H9 (cell line): ENCODE measurements around the gene DPY19L3. TPM values are rescaled to one million over a fixed set of nuclear protein-coding genes. Genes with fewer than 3 reads are reported as not detected.

Source experiments
- DNase-seq: peaks from one replicate; pipeline ENCODE4 v3.0.0-alpha.2; 2017
- H2AFZ ChIP-seq: one replicate; pipeline ENCODE4 v1.6.1; 2013; ENCODE audit warnings: mild to moderate bottlenecking, low read length, control low read depth, moderate library complexity
- H2AK5ac ChIP-seq: 2 replicates; pipeline ENCODE4 v1.6.1; 2013; ENCODE audit warnings: low read length, control low read depth, mixed read lengths; ENCODE audit not compliant: insufficient read length
- H2BK120ac ChIP-seq: one replicate; pipeline ENCODE4 v1.6.1; 2013; ENCODE audit warnings: low read depth, mild to moderate bottlenecking, low read length, control low read depth, inconsistent platforms; ENCODE audit not compliant: poor library complexity, severe bottlenecking
- H2BK12ac ChIP-seq: 2 replicates; pipeline ENCODE4 v1.6.1; 2013; ENCODE audit warnings: low read length, control low read depth, mixed read lengths, low read depth; ENCODE audit not compliant: insufficient read length
- H2BK15ac ChIP-seq: 2 replicates; pipeline ENCODE4 v1.6.1; 2013; ENCODE audit warnings: low read depth, low read length, control low read depth
- H2BK20ac ChIP-seq: one replicate; pipeline ENCODE4 v1.6.1; 2013; ENCODE audit warnings: low read depth, mild to moderate bottlenecking, low read length, control low read depth, inconsistent platforms; ENCODE audit not compliant: poor library complexity, severe bottlenecking
- H2BK5ac ChIP-seq: 2 replicates; pipeline ENCODE4 v1.6.1; 2013; ENCODE audit warnings: low read length, control low read depth, mixed read lengths; ENCODE audit not compliant: insufficient read length
- H3K14ac ChIP-seq: 2 replicates; pipeline ENCODE4 v1.6.1; 2013; ENCODE audit warnings: low read length, control low read depth; ENCODE audit not compliant: insufficient read depth
- H3K18ac ChIP-seq: 2 replicates; pipeline ENCODE4 v1.6.1; 2013; ENCODE audit warnings: low read depth, mild to moderate bottlenecking, mixed read lengths, low read length, control low read depth; ENCODE audit not compliant: insufficient read length
- H3K23ac ChIP-seq: 2 replicates; pipeline ENCODE4 v1.6.1; 2013; ENCODE audit warnings: low read length, control low read depth, mixed read lengths, low read depth; ENCODE audit not compliant: insufficient read length
- H3K23me2 ChIP-seq: 2 replicates; pipeline ENCODE4 v1.6.1; 2013; ENCODE audit warnings: low read depth, mild to moderate bottlenecking, mixed read lengths, low read length, control low read depth; ENCODE audit not compliant: insufficient read length, poor library complexity, severe bottlenecking
- H3K27ac ChIP-seq: 2 replicates; pipeline ENCODE4 v1.5.1; 2013; ENCODE audit warnings: low read length, control low read depth, mixed read lengths, low read depth; ENCODE audit not compliant: insufficient read length
- H3K27me3 ChIP-seq: 2 replicates; pipeline ENCODE4 v1.6.1; 2013; ENCODE audit warnings: low read length, control low read depth, inconsistent platforms; ENCODE audit not compliant: insufficient read depth
- H3K4ac ChIP-seq: 2 replicates; pipeline ENCODE4 v1.6.1; 2013; ENCODE audit warnings: low read depth, mild to moderate bottlenecking, control low read depth, inconsistent platforms, low read length, moderate library complexity
- H3K4me1 ChIP-seq: 2 replicates; pipeline ENCODE4 v1.6.1; 2013; ENCODE audit warnings: low read length, control low read depth, inconsistent platforms; ENCODE audit not compliant: insufficient read depth
- H3K4me2 ChIP-seq: 2 replicates; pipeline ENCODE4 v1.6.1; 2013; ENCODE audit warnings: low read length, control low read depth, mixed read lengths; ENCODE audit not compliant: insufficient read length, insufficient read depth
- H3K56ac ChIP-seq: 2 replicates; pipeline ENCODE4 v1.6.1; 2013; ENCODE audit warnings: low read depth, mild to moderate bottlenecking, mixed read lengths, low read length, control low read depth; ENCODE audit not compliant: insufficient read length
- H3K79me1 ChIP-seq: 2 replicates; pipeline ENCODE4 v1.6.1; 2013; ENCODE audit warnings: low read depth, mild to moderate bottlenecking, moderate library complexity, low read length, control low read depth, inconsistent platforms; ENCODE audit not compliant: insufficient read depth, poor library complexity, severe bottlenecking
- H3K79me2 ChIP-seq: 2 replicates; pipeline ENCODE4 v1.6.1; 2013; ENCODE audit warnings: low read length, control low read depth, inconsistent platforms; ENCODE audit not compliant: insufficient read depth
- H3K9ac ChIP-seq: 2 replicates; pipeline ENCODE4 v1.6.1; 2013; ENCODE audit warnings: low read length, control low read depth, mixed read lengths; ENCODE audit not compliant: insufficient read length; ENCODE audit errors: extremely low read depth
- H3K9me3 ChIP-seq: one replicate; pipeline ENCODE4 v1.6.1; 2013; ENCODE audit warnings: low read depth, low read length, inconsistent platforms; ENCODE audit not compliant: control insufficient read depth
- H3T11ph ChIP-seq: one replicate; pipeline ENCODE4 v1.6.1; 2013; ENCODE audit warnings: mild to moderate bottlenecking, low read length, control low read depth, inconsistent platforms
- H4K20me1 ChIP-seq: one replicate; pipeline ENCODE4 v1.6.1; 2013; ENCODE audit not compliant: control insufficient read depth, insufficient read length, insufficient read depth
- H4K5ac ChIP-seq: 2 replicates; pipeline ENCODE4 v1.6.1; 2013; ENCODE audit warnings: low read depth, mild to moderate bottlenecking, mixed read lengths, low read length, control low read depth; ENCODE audit not compliant: insufficient read length
- H4K8ac ChIP-seq: replicated peaks from 2 replicates; pipeline ENCODE4 v1.6.1; 2013; ENCODE audit warnings: low read length, control low read depth, mixed read lengths, low read depth; ENCODE audit not compliant: insufficient read length
- H4K91ac ChIP-seq: 2 replicates; pipeline ENCODE4 v1.6.1; 2013; ENCODE audit warnings: low read depth, mild to moderate bottlenecking, moderate library complexity, mixed read lengths, low read length, control low read depth; ENCODE audit not compliant: insufficient read length
- H3K27ac Mint-ChIP-seq, 3 experiments: 2 replicates in 2 of 3; 3 replicates in 1 of 3; pipeline ENCODE4 v1.8.0; 2020 to 2021; ENCODE audit warnings: mixed read lengths in 3 of 3, mild to moderate bottlenecking in 1 of 3, moderate library complexity in 1 of 3
- H3K27me3 Mint-ChIP-seq: 2 replicates; pipeline ENCODE4 v1.8.0; 2021; ENCODE audit warnings: low read depth, mild to moderate bottlenecking, moderate library complexity, mixed read lengths
- H3K36me3 Mint-ChIP-seq, 3 experiments: 2 replicates in 2 of 3; 3 replicates in 1 of 3; pipeline ENCODE4 v1.8.0; 2020 to 2021; ENCODE audit warnings: low read depth in 3 of 3, mixed read lengths in 3 of 3; ENCODE audit not compliant: insufficient read depth in 1 of 3
- H3K4me1 Mint-ChIP-seq, 2 experiments: 2 replicates each; pipeline ENCODE4 v1.8.0; 2020; ENCODE audit warnings: mixed read lengths in 2 of 2
- H3K4me3 Mint-ChIP-seq, 2 experiments: 2 replicates in 1 of 2; 3 replicates in 1 of 2; pipeline ENCODE4 v1.8.0; 2020 to 2021; ENCODE audit warnings: mild to moderate bottlenecking in 2 of 2, mixed read lengths in 2 of 2, moderate library complexity in 1 of 2
- H3K9me3 Mint-ChIP-seq, 2 experiments: 2 replicates in 1 of 2; 3 replicates in 1 of 2; pipeline ENCODE4 v1.8.0; 2020; ENCODE audit warnings: mild to moderate bottlenecking in 2 of 2, mixed read lengths in 2 of 2, moderate library complexity in 1 of 2
- WGBS: extraction: QIAGEN DNeasy Blood & Tissue Kit; methylation state at CpG from one replicate; pipeline ENCODE4 v1.1.7; 2013; ENCODE audit warnings: missing lambda C conversion rate, low lambda C conversion rate, mixed read lengths; ENCODE audit not compliant: insufficient read length; ENCODE audit errors: extremely low coverage; 5-methylcytosine and 5-hydroxymethylcytosine counted together
- total RNA-seq: library from RNA; stranded (reverse); gene quantifications from 2 replicates; pipeline ENCODE4 v1.2.1, GENCODE V29; 2021
- TF ChIP-seq, protein P1 (sequence below): fragments of 200-600 bp; sonication (generic); conservative IDR thresholded peaks from 3 replicates; pipeline ENCODE4 v1.8.0; 2021; ENCODE audit warnings: antibody characterized with exemption, mild to moderate bottlenecking

Gene DPY19L3
- total RNA-seq, 1 experiment from 2014 or later, result 54.5 TPM

DNA sequence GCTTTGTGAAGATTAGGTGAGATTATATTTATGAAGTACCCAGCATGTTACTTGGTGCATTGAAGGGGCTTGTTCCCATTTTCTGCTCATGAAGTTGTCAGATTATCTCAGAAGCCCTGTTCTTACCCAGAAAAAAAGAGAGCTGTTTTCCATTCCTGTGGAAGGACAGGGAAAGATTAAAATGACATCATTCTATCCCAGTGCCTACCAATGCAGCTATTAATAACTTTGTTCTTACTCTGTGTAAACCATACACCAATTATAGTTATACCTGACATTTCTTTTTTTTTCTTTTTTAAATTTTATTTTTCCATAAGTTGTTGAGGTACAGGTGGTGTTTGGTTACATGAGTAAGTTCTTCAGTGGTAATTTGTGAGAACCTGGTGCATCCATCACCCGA lies 41.5 kb upstream of the DPY19L3 start:
- H3K14ac ChIP-seq, result no peak overlapping the region
- no peak for DNase-seq
- H2BK12ac ChIP-seq, result no peak overlapping the region
- H3K4ac ChIP-seq, result no peak overlapping the region
- Mint-ChIP-seq H3K27me3 (no peaks in the 10 kb centered on the region), H3K9me3 (no peaks in the 10 kb centered on the region; a peak in 1 of 5 replicates), H3K4me3 (no peak overlapping the region), H3K4me1 (peaks cover 0 to 3% of the 10 kb centered on the region in 2 experiments; a peak in 1 of 4 replicates), H3K36me3 (peaks cover 6 to 66% (median 45%) of the 10 kb centered on the region in 3 experiments; a peak in 6 of 7 replicates), H3K27ac (0 out of 7 replicates have a peak overlapping the region, but pooled peaks of 1 of the 3 experiments have one; percentile 11)
- no CpG with 5 or more reads among the region's 1 CpG for WGBS
- no peak overlapping the region for H3K4me2 ChIP-seq
- no peak overlapping the region for H4K5ac ChIP-seq
- no peak overlapping the region for H2BK5ac ChIP-seq
- H3K79me1 ChIP-seq, result peaks cover 8% of the 10 kb centered on the region
- no peak overlapping the region for H3K9ac ChIP-seq
- H3K56ac ChIP-seq, result no peak overlapping the region
- H2AK5ac ChIP-seq, result no peak overlapping the region
- H3K23me2 ChIP-seq, result no peaks in the 10 kb centered on the region
- H2BK120ac ChIP-seq, result no peak overlapping the region
- no peak overlapping the region for H2BK15ac ChIP-seq
- TF ChIP-seq, protein P1, sequence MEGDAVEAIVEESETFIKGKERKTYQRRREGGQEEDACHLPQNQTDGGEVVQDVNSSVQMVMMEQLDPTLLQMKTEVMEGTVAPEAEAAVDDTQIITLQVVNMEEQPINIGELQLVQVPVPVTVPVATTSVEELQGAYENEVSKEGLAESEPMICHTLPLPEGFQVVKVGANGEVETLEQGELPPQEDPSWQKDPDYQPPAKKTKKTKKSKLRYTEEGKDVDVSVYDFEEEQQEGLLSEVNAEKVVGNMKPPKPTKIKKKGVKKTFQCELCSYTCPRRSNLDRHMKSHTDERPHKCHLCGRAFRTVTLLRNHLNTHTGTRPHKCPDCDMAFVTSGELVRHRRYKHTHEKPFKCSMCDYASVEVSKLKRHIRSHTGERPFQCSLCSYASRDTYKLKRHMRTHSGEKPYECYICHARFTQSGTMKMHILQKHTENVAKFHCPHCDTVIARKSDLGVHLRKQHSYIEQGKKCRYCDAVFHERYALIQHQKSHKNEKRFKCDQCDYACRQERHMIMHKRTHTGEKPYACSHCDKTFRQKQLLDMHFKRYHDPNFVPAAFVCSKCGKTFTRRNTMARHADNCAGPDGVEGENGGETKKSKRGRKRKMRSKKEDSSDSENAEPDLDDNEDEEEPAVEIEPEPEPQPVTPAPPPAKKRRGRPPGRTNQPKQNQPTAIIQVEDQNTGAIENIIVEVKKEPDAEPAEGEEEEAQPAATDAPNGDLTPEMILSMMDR, result no peak
- no peaks in the 10 kb centered on the region for H3K4me1 ChIP-seq
- H3K79me2 ChIP-seq, result no peaks in the 10 kb centered on the region
- no peak overlapping the region for H2AFZ ChIP-seq
- H4K91ac ChIP-seq, result no peak overlapping the region
- no peak overlapping the region for H3K27ac ChIP-seq
- H4K8ac ChIP-seq, result no peak overlapping the region
- no peaks in the 10 kb centered on the region for H4K20me1 ChIP-seq
- no peaks in the 10 kb centered on the region for H3K9me3 ChIP-seq
- H2BK20ac ChIP-seq, result no peak overlapping the region
- H3K18ac ChIP-seq, result no peak overlapping the region
- no peak overlapping the region for H3T11ph ChIP-seq
- H3K27me3 ChIP-seq, result no peaks in the 10 kb centered on the region
- no peak overlapping the region for H3K23ac ChIP-seq
